Measurements from ENCODE around the gene POU2AF2.
"Not testable (repeated sequence)": the region's sequence is repeated elsewhere in the genome, so short reads cannot be mapped to it uniquely, and the experiment has no call there.

The POU2AF2 gene

DNA sequence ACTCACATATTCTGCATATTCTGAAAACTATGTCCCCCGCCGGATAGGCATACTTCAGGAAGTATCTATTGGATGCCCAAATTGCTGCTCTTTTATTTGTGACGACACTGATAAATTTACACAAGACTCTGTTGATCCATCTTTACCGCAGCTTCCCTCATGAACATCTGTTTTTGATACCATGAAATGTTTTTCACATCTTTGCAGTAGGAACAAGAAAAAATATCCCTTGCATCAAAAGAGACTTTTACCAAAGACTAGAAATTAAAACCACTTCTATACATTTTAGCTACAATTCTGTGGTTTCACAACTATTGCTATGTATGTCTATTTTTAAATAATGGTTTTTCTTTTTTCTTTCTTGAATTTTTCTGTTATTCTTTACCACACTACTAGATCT is 15.3 kb downstream of the POU2AF2 start:
- no peak overlapping the region for H3K4me3 ChIP-seq (ENCODE audit: low read depth, low read length)
- H3K9me3 ChIP-seq (ENCODE audit: severe bottlenecking), result no peaks in the 10 kb centered on the region
- H3K27ac ChIP-seq, result no peak overlapping the region
- no peak for TF ChIP-seq CTCF (IDR thresholded peaks at IDR 0.05; ENCODE audit: low read depth, low read length)
- H3K36me3 ChIP-seq, result no peaks in the 10 kb centered on the region
- no peaks in the 10 kb centered on the region for H3K27me3 ChIP-seq (ENCODE audit: insufficient read depth, low read depth, severe bottlenecking)
- no peak for DNase-seq

DNA sequence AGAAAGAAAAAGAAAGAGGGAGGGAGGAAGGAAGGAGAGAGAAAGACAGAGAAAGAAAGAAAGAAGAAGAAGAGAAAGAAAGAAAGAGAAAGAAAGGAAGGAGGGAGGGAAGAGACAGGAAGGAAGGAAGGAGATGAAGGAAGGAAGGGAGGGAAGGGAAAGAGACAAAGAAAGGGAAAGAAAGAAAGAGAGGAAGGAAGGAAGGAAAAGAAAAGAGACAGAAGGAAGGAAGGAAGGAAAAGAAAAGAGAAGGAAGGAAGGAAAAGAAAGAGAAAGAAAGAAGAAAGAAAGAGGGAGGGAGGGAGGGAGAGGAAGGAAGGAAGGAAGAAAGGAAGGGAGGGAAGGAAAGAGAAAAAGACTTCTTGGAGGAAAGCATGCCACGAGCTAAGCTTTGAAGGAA is 19.1 kb downstream of the POU2AF2 start:
- TF ChIP-seq CTCF (IDR thresholded peaks at IDR 0.05; ENCODE audit: low read depth, low read length), result no peak
- H3K9me3 ChIP-seq (ENCODE audit: severe bottlenecking), result no peaks in the 10 kb centered on the region
- no peaks in the 10 kb centered on the region for H3K27me3 ChIP-seq (ENCODE audit: insufficient read depth, low read depth, severe bottlenecking)
- DNase-seq, result no peak
- H3K27ac ChIP-seq, result no peak overlapping the region
- H3K36me3 ChIP-seq, result no peaks in the 10 kb centered on the region
- no peak overlapping the region for H3K4me3 ChIP-seq (ENCODE audit: low read depth, low read length)

DNA sequence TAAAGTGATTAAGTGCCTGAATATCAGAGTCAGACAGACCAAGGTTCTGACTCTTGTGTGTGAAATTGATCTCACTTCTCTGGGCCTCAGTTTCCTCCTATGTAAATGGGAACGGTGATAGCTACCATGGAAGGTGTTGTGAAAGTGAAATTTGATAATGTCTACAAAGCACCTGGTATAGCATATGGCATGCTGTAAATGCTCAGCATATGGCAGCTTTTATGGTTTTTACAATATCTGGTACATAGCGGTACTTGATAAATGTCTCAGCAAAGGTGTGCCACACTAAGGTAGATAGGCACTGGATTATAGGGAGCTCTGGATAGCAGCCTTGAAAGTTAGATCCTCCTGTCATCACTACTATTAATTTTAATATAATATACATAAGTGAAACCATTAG is 19.9 kb downstream of the POU2AF2 start:
- Histone ChIP-seq H3K27me3 (ENCODE audit: insufficient read depth, low read depth, severe bottlenecking) (no peaks in the 10 kb centered on the region), H3K27ac (no peak overlapping the region), H3K9me3 (ENCODE audit: severe bottlenecking) (no peaks in the 10 kb centered on the region), H3K4me3 (ENCODE audit: low read depth, low read length) (no peak overlapping the region), H3K36me3 (no peaks in the 10 kb centered on the region)
- no peak for TF ChIP-seq CTCF (IDR thresholded peaks at IDR 0.05; ENCODE audit: low read depth, low read length)
- DNase-seq, result no peak

- not testable (repeated sequence) for H3K4me3 ChIP-seq (ENCODE audit: low read depth, low read length); H3K9me3 ChIP-seq (ENCODE audit: severe bottlenecking); H3K27ac ChIP-seq; H3K27me3 ChIP-seq (ENCODE audit: insufficient read depth, low read depth, severe bottlenecking); H3K36me3 ChIP-seq; DNase-seq
Measured at GRCh38 chr11:111268303-111268702, 22.8 kb downstream of the POU2AF2 start.

GRCh38 chr11:111269146-111269868 is 23.8 kb downstream of the POU2AF2 start:
- no peak for DNase-seq
- no peaks in the 10 kb centered on the region for H3K36me3 ChIP-seq
- no peak for TF ChIP-seq CTCF (IDR thresholded peaks at IDR 0.05; ENCODE audit: low read depth, low read length)
- H3K27me3 ChIP-seq (ENCODE audit: insufficient read depth, low read depth, severe bottlenecking), result no peaks in the 10 kb centered on the region
- no peaks in the 10 kb centered on the region for H3K9me3 ChIP-seq (ENCODE audit: severe bottlenecking)
- no peak overlapping the region for H3K4me3 ChIP-seq (ENCODE audit: low read depth, low read length)
- H3K27ac ChIP-seq, result no peak overlapping the region

- no peak for TF ChIP-seq CTCF (IDR thresholded peaks at IDR 0.05; ENCODE audit: low read depth, low read length)
- no peaks in the 10 kb centered on the region for H3K36me3 ChIP-seq
- H3K9me3 ChIP-seq (ENCODE audit: severe bottlenecking), result no peaks in the 10 kb centered on the region
- no peak overlapping the region for H3K4me3 ChIP-seq (ENCODE audit: low read depth, low read length)
- no peaks in the 10 kb centered on the region for H3K27me3 ChIP-seq (ENCODE audit: insufficient read depth, low read depth, severe bottlenecking)
- no peak for DNase-seq
- H3K27ac ChIP-seq, result no peak overlapping the region
Measured at GRCh38 chr11:111272420-111272819, 26.9 kb downstream of the POU2AF2 start.
